Stimulated activated CD8-positive, alpha-beta memory T cell treated with anti-CD3 and anti-CD28 coated beads, Interleukin-15, amount 100 ng/mL, for 48 hours (primary cell): ENCODE data around the gene SHANK1.

ENCODE experiments used
- DNase-seq, 2 donors: peaks; one replicate each; pipeline ENCODE4 v3.0.0-alpha.2; 2020; ENCODE audit warnings: low read depth in 2 of 2

Gene SHANK1

DNA sequence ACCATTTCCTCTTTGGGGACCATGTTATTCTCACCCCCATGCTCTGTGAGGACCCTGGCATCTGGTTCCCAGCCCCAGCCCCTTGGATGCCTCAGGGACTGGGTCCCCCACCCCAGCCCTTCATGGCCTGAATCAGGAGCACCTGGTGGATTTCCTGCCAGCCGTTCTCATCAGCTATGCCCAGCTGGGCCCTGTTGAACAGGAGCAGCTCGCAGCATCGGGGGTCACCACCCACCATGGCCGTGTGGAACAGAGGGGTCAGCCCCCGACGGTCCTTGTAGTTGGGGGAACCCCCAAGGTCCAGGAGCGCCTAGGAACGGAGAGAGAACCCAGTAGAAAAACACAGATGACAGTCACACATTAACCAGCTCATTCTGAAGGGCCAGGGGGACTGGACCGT lies 7.8 kb downstream of the SHANK1 start:
- no peak for DNase-seq

GRCh38 chr19:50711196-50711595 lies 8.4 kb downstream of the SHANK1 start:
- no peak for DNase-seq

- DNase-seq, result no peak
Measured at GRCh38 chr19:50710612-50711011, 9.0 kb downstream of the SHANK1 start.

DNA sequence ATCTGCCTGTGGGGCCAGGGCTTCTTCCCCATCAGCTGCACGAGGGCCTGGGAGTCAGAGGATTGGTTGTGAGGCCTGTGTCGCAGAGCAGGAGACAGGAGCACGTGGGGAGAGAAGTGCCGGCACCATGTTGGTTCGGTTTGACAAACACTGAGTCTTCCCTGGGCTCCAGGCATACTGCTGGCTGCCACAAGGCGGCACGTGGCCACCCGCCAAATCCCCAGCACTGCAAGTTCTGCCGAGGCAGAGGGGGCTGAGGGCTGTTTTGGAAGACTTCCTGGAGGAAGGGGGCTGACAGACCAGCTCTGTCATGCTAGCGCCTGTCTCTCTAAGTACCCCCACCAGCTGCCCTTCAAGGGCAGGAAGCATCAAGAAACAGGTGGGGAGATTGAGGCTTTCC lies 9.5 kb downstream of the SHANK1 start:
- DNase-seq, result no peak

- no peak for DNase-seq
Measured at GRCh38 chr19:50708179-50708879, 11.3 kb downstream of the SHANK1 start.

- DNase-seq, result no peak
Measured at GRCh38 chr19:50706387-50706786, 13.2 kb downstream of the SHANK1 start.

DNA sequence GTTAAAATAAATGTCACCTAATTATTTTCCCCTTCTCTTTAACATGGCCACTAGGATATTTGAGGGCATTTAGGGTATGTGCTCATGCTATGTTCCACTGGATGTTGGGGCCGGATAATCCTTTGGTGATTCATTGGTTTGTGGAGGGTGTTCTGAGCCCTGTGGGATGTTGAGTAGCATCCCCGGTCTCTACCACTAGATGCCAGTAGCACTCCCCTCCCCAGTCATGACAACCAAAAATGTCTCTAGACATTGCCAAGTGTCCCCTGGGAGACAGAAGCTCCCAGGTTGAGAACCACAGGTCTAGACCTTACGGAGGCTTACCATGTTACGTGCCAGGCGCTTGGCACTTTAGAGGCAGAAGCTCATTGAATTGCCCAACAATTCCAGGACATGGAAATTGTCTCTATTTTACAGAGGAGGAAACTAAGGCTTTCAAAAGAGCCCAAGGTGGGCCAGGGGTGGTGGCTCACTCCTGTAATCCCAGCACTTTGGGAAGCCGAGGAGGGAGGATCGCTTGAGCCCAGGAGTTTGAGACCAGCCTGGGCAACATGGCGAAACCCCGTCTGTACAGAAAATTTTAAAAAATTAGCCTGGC lies 14.1 kb downstream of the SHANK1 start:
- DNase-seq, result no peak

DNA sequence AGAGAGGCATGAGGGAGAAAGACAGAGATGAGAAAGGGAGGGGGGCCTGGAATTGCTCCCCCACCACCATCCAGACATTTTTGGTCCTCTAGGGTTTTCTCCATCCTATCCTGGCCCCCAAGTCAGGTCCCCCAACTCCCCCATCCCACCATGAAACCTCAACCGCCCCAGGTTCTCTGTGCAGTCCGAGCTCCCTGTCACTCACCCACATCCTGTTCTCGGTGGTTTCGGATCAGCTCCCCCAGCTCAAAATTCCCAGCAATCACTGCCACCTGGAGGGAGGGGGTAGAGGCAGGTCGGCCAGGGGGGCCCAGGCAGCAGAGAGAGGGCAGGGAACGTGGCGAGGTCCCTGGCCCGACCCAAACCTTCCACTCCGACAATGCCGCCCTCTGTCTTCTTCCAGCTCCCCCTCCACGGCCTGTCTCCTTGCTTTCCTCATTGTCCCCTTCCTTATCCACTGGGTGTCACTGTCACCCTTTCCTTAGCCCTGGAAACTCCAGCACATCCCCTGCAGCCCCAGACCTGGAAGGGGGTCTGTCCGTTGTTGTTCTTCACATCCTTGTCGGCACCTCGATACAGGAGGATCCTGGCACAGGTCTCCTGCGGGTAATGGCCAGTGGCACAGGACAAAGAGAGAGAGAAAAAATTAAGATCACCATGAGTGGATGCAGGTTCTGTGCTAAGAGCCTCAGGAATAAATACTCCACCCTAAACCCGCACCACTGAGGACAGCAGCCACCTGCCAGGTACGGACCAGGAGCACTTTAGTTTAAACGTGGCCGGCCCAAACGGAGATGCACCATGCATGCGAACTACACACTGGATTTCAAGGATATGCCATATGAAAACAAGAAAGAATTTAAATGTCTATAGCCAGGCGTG lies 15.4 kb downstream of the SHANK1 start:
- no peak for DNase-seq

DNA sequence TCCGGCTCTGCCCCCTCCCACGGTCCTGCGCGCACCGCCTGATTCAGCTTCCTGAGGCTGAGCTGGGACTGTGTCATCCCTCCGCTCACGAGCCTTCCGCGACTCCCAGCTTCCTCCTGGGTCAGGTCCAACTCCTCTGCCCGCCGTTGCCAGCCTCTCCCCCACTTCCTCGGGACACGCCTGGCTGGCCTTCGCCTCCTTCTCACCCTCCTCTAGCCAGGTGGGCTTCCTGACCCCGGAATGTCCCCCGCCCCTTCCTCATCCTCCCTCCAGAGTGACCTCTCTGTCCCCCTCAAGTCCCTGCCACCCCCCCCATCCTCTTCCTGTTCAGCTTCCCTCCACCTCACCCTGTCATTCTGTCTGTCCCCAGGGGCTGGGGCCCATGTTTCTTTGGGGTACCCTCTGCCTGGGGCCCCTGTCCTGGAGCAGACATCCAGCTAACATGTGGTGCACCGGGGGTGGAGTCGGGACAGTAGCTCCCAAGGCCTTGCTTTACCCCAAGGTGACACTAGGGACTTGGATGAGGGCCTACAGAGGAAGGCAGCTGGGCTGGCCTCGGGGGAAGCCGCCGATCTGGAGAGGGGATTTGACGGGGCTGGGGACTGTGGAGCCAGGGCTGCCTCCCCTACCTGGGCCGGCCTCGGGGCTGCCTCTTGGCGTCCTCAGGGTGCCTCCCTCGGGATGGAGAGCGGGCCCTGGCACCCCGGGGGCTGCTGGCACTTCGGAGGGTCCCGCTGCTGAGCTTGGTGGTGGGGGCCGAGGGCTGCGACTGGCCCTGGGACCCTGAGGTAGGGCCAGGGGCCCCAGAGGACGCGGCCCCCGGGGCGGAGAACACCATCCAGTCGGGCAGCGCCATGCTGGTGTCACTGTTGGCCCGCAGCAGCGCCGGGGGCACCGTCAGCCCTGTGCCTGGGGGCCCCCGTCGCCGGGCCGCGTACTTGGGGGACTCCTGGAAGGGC lies 16.5 kb downstream of the SHANK1 start:
- no peak for DNase-seq

GRCh38 chr19:50702158-50702870 lies 17.3 kb downstream of the SHANK1 start:
- DNase-seq, result no peak

GRCh38 chr19:50701367-50701985 lies 18.1 kb downstream of the SHANK1 start:
- no peak for DNase-seq

DNA sequence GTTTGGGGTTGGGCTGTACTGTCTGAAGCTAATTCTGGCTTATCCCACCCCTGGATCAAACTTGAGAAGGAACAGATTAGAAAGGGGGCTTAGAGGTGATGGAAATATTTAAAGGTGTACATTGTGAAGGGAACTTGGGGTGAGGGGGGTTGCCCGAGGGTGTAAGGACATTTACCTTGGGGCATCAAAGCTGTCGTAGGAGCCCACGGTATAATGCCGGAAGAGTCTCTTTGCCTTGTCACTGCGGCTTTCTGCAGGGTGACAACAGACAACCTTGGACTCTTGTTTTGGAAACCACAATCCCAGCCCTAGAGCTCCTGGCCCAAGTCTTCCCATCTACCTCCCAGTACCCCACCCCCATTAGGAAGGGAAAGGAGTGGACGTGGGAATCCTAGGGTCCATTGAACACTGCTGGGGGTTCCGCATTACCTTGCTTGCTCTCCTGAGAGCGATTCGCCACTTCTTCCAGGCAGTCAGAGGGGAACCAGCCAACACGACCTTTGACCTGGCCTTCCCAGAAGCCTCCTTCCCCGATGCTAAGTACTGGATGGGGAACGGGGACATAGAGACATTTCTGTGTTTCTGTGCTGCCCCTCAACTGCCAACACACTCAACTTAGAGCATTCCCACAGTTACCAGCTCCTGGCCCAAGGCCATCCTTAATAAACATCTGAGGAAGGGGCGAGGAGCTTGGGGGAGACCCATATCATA lies 22.0 kb downstream of the SHANK1 start:
- no peak for DNase-seq

DNA sequence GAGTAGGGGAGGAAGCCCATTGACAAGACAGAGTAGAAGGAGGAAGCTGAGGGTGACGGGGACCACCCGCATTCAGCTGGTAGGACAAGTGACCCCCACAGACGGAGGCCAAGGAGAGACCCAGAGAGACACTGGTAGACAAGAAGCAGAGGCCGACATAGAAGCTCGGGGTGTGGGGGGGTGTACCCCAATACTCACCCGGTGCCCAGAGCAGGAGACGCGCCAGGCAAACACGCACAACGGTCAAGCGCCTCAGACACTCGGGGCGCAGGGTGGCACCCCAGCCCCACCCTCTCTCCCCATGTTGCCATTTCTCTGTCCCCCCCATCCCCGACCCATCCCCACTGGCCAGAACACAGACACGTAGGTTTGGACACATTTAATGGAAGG lies 23.5 kb downstream of the SHANK1 start:
- no peak for DNase-seq

- DNase-seq, result no peak
Measured at GRCh38 chr19:50695251-50696093, 24.1 kb downstream of the SHANK1 start.

- DNase-seq, result no peak
Measured at GRCh38 chr19:50694815-50695145, 24.8 kb downstream of the SHANK1 start.

DNA sequence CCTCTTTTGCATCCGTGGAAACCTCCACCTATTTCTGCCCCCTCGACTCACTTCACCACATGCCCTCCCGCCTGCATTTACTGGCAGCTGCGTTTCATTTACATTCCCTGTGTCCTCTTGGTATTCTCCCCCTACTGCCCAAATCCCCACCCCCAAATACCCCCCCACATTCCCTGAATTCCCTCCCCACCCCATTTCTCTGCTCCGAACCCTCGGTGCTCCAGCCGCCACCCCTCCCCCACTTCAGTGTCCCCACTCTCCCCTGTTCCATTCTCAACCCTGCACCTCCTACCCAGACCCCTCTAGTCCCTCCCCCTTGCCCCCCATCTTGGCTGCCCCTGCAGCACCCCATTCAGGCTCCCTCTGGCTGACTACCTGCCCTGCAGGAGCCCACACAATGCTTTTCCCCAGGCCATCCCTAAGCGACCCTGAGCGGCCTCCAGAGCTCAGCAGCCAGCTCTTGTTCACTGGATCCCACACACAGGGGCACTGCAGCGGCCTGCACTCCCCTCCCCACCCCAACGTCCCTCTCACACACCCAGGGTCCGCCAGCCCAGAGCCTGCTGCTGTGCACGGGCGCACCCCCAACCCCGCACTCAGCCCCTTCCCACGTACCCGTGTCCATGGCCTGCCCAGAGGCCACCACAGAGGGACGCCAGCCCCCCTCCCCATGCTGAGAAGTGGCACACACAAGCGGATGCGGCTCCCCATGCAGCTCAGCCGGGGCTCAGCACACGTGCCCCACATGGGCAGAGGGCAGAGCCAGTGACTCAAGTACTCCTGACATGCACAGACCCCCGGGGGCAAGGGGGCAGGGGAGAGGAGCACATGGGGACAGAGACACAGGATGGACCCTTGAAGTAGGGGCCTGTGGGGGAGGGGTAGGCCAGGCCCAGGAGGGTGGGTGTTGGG lies 26.3 kb downstream of the SHANK1 start:
- no peak for DNase-seq

- no peak for DNase-seq
Measured at GRCh38 chr19:50690439-50690838, 29.2 kb downstream of the SHANK1 start.

GRCh38 chr19:50688766-50689165 lies 30.8 kb downstream of the SHANK1 start:
- DNase-seq, result no peak
